ENCODE measurements around the gene SPTBN5. TPM values are rescaled to one million over a fixed set of nuclear protein-coding genes. Genes with fewer than 3 reads are reported as not detected.

The SPTBN5 gene
- total and polyA plus RNA-seq, 5 experiments from 2014 or later, result 0.02 to 0.96 (median 0.81) TPM; not detected in 2

DNA sequence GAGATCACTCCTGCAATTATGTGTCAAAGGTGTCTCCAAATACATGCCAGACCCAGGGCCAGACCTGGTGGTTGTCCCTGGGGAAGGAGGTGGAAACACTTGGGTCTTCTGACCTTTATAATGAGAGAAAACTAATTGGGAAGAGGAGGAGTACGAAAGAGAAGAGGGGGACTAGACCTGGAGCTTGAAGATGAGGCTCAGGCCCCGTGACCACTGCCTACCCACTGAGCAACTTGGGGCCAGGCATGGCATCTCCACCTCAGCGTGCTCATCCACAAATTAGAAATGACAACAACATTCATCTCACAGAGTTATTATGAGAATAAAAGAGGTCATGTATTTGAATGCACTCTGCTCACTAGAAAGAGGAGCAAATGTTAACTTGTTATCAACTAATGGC lies 19.4 kb upstream of the SPTBN5 start:
- no peak overlapping the region for H3K4me3 Mint-ChIP-seq
- no peaks in the 10 kb centered on the region for H3K27me3 Mint-ChIP-seq
- peak overlapping the region in 2 of 10 donors; percentile 57 to 83 for H3K27ac Mint-ChIP-seq
- peaks cover 0 to 41% (median 5%) of the 10 kb centered on the region in 3 donors for H3K36me3 Mint-ChIP-seq
- ATAC-seq, result no peak
- DNase-seq, result no peak
- no peaks in the 10 kb centered on the region for H3K9me3 Mint-ChIP-seq
- POLR2A ChIA-PET, result no interaction called here
- H3K4me1 Mint-ChIP-seq, result peaks cover 0 to 12% (median 6%) of the 10 kb centered on the region in 4 donors

DNA sequence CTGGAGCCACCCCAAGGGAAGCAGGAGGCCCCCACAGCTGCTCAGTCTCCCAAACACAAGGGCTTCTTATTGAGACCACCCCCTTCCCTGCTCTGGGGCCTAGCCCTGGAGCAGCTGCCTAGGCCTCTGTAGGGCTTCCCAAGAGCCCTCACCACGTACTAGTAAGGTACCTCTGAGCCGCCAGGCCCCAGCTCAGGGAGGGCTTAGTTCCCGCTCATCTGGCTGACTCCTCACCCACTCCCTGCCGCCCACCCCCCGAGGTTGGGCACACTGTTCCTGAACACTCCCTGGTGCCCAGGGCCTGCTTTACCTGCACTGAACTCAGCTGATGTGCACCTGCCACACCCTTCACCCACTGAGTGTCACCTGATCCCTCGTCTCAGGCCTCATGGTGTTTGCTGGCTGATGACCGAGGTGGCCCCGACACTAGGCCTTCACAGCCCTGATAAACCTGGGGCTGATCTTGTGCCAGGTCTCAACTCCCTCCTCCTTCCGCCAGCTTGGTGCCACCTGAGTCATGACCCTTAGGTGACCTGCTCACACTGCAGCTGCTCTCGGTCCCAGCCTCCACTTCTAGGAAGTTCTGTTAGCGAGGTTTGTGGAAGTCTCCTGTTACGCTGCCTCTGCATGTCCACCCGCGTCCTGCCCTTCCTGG lies 18.0 kb upstream of the SPTBN5 start:
- Mint-ChIP-seq H3K27me3 (no peaks in the 10 kb centered on the region), H3K36me3 (peaks cover 0 to 42% (median 14%) of the 10 kb centered on the region in 3 donors), H3K27ac (peak overlapping the region in 3 of 10 donors; percentile 72 to 86 (median 78)), H3K4me1 (peaks cover 0 to 12% (median 6%) of the 10 kb centered on the region in 4 donors), H3K9me3 (no peaks in the 10 kb centered on the region), H3K4me3 (no peak overlapping the region)
- DNase-seq, result no peak
- no peak for ATAC-seq
- POLR2A ChIA-PET, result no interaction called here

DNA sequence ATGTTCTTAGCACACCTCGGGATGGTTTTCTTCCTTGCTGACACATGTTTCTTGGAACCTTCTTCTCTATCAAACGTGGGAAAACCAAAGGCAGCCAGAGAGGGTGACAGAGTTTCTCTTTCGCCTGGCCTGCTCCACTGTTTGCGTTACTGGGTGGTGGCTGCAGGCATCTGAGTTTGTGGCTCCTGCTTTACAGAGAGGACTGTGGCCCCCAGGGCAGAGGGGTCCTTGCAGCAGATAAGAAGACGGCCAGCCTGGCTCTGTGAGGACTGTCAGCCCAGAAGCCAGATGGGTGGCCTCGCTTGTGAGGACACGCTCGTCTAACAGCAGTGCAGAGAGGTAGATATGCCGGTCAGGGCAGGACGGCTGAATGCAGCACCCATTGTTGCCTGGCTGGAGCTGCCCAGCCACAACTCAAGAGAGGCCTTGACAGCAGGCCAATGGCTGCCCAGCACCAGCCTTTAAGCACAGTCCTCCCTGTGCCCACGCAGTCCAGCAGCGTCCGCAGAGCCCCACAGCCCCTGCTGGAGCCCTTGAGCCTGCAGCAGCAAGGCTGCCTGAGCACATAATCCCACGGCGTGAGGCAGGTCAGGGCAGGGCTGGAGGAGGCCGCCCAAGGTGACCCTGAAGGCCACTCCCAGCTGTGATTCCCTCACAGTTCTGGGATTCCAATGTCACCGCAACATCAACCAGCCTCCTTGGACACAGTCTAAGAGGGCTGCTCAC lies 15.0 kb upstream of the SPTBN5 start:
- ATAC-seq, result no peak
- DNase-seq, result no peak
- H3K36me3 Mint-ChIP-seq, result peaks cover 0 to 35% (median 17%) of the 10 kb centered on the region in 3 donors

DNA sequence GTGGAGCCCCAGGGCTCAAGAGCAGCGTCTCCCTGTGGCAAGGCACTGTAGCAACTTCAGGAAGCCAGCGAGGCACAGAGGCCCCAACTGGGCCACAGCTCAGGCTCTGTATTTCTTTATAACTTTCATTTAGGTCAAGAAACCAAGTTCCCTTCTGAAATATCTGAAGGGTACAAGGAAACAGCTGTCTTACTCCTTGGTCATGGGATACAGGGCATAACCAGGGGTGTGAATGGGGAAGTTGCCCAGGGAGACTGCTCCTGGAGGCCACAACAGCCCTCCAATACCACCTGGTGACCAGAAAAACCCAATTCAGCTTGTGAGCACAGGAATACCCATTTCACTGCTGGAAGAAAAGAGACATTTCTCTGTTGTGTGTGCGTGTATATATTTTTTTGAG lies 13.3 kb upstream of the SPTBN5 start:
- POLR2A ChIA-PET, result no interaction called here
- DNase-seq, result no peak
- Mint-ChIP-seq H3K4me3 (no peak overlapping the region), H3K27me3 (no peaks in the 10 kb centered on the region), H3K4me1 (peaks cover 5 to 10% (median 7%) of the 10 kb centered on the region in 4 donors), H3K9me3 (peaks cover 0 to 1% (median 0%) of the 10 kb centered on the region in 9 donors), H3K27ac (peak overlapping the region in 2 of 10 donors; percentile 46 to 63), H3K36me3 (peaks cover 0 to 34% (median 17%) of the 10 kb centered on the region in 3 donors)
- no peak for ATAC-seq

More for the DNA sequence above, 15.0 kb upstream of the SPTBN5 start:
- Mint-ChIP-seq H3K4me1 (peaks cover 3 to 11% (median 7%) of the 10 kb centered on the region in 4 donors), H3K27ac (peak overlapping the region in 1 of 10 donors; percentile 33), H3K4me3 (no peak overlapping the region), H3K9me3 (peaks cover 0 to 1% (median 0%) of the 10 kb centered on the region in 9 donors), H3K27me3 (no peaks in the 10 kb centered on the region)
- POLR2A ChIA-PET, result no interaction called here

DNA sequence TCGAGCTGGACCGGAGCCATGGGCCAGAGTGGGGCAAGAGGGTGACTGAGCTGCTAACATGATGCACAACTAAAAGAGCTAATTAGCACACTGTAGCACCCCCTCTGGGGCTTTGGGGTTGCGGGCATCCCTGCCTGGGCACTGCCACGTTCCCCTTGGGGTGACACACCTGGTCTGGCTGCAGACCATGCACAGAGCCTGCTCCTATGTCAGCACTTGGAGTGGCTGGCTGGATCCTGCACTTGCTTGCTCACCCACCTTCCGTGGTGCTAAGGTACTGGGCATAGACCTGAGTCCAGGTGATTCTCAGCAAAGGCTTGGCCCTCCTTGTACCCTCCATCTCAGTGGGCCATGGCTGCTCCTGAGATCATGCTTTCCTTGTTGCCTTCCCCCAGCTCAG lies 12.8 kb upstream of the SPTBN5 start:
- no peak for DNase-seq
- H3K4me1 Mint-ChIP-seq, result peaks cover 6 to 10% (median 7%) of the 10 kb centered on the region in 4 donors

DNA sequence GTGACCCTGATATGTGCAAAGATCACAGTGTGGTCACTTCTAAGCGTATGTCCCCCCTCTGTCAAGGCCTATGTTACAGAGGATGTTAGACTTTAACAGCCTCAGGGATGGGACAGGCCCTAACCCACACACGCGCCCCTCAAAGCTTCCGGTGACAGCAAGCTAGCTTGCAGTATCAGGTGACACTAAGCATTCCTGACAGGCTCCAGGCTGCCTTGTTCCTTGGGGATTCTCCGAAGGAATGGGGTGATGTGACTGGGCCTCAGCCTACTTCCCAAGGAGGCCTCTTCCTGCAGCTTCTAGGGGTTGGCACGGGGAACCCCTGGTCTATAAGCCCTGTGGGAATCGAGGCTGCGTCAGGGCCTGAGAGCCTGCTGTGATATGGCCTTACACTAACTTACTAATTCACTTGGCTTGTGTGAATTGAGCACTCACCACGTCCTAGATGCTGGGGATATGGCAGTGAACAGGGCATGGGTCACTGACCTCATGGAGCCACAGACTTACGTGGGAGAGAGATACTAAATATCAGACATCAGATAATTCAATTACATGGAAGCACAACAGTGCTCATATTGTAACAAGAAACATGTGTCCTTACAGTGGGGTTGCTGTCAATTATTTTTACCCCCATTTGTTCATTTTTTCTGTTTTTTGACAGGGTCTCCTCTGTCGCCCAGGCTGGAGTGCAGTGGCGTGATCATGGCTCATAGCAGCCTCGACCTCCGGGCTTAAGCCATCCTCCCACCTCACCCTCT lies 11.4 kb upstream of the SPTBN5 start:
- POLR2A ChIA-PET, result interaction anchor here (0.6 to 2.9 kb wide), 8 partner anchors 10 to 132 kb away, joined by 3 to 13 read pairs (median 4); partner anchors contain the start of gene MAPKBP1
- no peaks in the 10 kb centered on the region for H3K27me3 Mint-ChIP-seq
- H3K27ac Mint-ChIP-seq, result peak overlapping the region in 7 of 10 donors; percentile 9 to 93 (median 44)
- peaks cover 6 to 10% (median 7%) of the 10 kb centered on the region in 4 donors for H3K4me1 Mint-ChIP-seq
- H3K9me3 Mint-ChIP-seq, result peaks cover 0 to 1% (median 0%) of the 10 kb centered on the region in 9 donors
- peaks cover 0 to 37% (median 17%) of the 10 kb centered on the region in 3 donors for H3K36me3 Mint-ChIP-seq
- DNase-seq (no peak), ATAC-seq (peak in 1 of 2 donors; percentile 12)
- H3K4me3 Mint-ChIP-seq, result no peak overlapping the region

More for the DNA sequence above, 12.8 kb upstream of the SPTBN5 start:
- peak overlapping the region in 4 of 10 donors; percentile 18 to 63 (median 38) for H3K27ac Mint-ChIP-seq
- no peak overlapping the region for H3K4me3 Mint-ChIP-seq
- POLR2A ChIA-PET, result no interaction called here
- H3K36me3 Mint-ChIP-seq, result peaks cover 0 to 31% (median 17%) of the 10 kb centered on the region in 3 donors
- no peak for ATAC-seq
- H3K27me3 Mint-ChIP-seq, result no peaks in the 10 kb centered on the region
- H3K9me3 Mint-ChIP-seq, result peaks cover 0 to 1% (median 0%) of the 10 kb centered on the region in 9 donors

DNA sequence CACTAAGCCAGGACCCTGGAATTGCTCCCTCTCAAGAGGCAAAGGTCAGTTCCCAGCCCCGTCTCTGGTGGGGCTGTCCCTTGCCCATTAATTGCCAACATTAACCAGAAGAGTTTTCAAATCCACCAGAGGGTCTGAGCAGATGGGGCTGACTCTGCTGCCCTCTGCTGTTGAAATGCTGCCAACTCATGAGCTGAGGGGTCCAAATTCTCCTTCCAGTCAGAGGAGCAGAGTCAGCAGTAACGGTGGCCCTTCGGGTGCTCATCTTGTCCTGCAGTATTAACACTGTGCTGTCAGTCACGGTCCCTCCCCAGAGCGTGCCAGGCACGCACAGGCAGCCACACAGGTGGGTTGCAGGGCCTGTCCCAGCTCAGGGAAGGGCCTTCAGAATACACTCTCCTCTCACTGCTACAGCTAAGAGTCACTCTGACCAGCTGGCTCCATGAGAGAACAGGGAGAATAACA lies 10.7 kb upstream of the SPTBN5 start:
- H3K4me3 Mint-ChIP-seq, result no peak overlapping the region
- peaks cover 6 to 10% (median 7%) of the 10 kb centered on the region in 4 donors for H3K4me1 Mint-ChIP-seq
- no peaks in the 10 kb centered on the region for H3K27me3 Mint-ChIP-seq
- POLR2A ChIA-PET, result interaction anchor here (0.6 to 2.9 kb wide), 8 partner anchors 10 to 131 kb away, joined by 3 to 13 read pairs (median 4); partner anchors contain the start of gene MAPKBP1
- peaks cover 0 to 34% (median 17%) of the 10 kb centered on the region in 3 donors for H3K36me3 Mint-ChIP-seq
- ATAC-seq (peak; percentile 88 to 93), DNase-seq (peak; percentile 43 to 83 (median 68))
- peaks cover 0 to 1% (median 0%) of the 10 kb centered on the region in 9 donors for H3K9me3 Mint-ChIP-seq
- H3K27ac Mint-ChIP-seq, result peak overlapping the region in 8 of 10 donors; percentile 24 to 93 (median 72)

DNA sequence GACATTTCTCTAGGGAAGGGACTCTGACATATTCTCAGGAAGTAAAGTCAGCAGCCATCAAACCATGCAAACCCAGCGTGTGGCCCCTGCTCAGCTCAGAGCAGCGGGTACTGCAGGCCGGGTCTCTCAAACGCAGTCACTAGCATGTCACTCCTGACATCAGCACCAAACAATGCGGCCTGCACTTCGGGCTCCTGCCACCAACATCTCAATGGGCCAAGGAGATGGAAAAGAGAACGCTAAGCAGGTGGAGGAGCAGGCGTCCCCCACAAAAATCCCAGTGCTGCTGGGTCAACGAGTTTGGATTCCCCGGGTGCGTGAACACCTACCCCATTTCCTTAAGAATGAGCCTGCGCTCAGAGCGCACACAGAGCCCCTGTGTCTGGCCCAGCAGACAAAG lies 9.9 kb upstream of the SPTBN5 start:
- Mint-ChIP-seq H3K9me3 (peaks cover 0 to 1% (median 0%) of the 10 kb centered on the region in 9 donors), H3K36me3 (peaks cover 0 to 31% (median 18%) of the 10 kb centered on the region in 3 donors), H3K27ac (peak overlapping the region in 2 of 10 donors; percentile 13 to 36), H3K4me3 (no peak overlapping the region), H3K27me3 (no peaks in the 10 kb centered on the region), H3K4me1 (peaks cover 6 to 12% (median 7%) of the 10 kb centered on the region in 4 donors)
- ATAC-seq (no peak), DNase-seq (no peak)
- POLR2A ChIA-PET, result interaction anchor here (1.8 to 2.9 kb wide), 3 partner anchors 9 to 130 kb away, joined by 8 to 13 read pairs (median 11); partner anchors contain the start of gene MAPKBP1

DNA sequence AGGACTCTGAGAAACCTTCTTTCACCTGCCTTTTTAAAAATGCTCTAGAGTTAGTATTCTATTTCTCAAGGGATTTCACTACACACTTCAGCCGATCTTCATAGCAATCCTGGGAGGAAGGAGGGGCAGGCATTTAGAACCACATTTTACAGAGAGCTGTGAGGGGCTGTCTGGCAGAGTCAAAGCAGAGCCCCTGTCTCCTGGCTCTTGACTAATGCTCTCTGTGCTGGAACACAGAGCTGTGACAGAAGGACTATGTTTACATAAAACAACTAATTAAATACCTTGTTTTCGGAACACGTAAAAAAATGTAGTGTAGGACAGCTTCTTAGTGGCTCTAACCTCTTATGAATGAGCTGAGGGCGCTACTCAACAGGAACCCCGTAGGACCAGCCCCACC lies 7.6 kb upstream of the SPTBN5 start:
- ATAC-seq (no peak), DNase-seq (no peak)
- peaks cover 8 to 23% (median 13%) of the 10 kb centered on the region in 4 donors for H3K4me1 Mint-ChIP-seq
- no peaks in the 10 kb centered on the region for H3K27me3 Mint-ChIP-seq
- H3K27ac Mint-ChIP-seq, result peak overlapping the region in 9 of 10 donors; percentile 17 to 80 (median 52)
- H3K36me3 Mint-ChIP-seq, result peaks cover 0 to 24% (median 7%) of the 10 kb centered on the region in 3 donors
- POLR2A ChIA-PET, result interaction anchor here (1.0 kb wide), 1 partner anchor 12 kb away, joined by 3 read pairs; no protein-coding TSS in a partner anchor
- peaks cover 0 to 1% (median 0%) of the 10 kb centered on the region in 9 donors for H3K9me3 Mint-ChIP-seq
- H3K4me3 Mint-ChIP-seq, result no peak overlapping the region

DNA sequence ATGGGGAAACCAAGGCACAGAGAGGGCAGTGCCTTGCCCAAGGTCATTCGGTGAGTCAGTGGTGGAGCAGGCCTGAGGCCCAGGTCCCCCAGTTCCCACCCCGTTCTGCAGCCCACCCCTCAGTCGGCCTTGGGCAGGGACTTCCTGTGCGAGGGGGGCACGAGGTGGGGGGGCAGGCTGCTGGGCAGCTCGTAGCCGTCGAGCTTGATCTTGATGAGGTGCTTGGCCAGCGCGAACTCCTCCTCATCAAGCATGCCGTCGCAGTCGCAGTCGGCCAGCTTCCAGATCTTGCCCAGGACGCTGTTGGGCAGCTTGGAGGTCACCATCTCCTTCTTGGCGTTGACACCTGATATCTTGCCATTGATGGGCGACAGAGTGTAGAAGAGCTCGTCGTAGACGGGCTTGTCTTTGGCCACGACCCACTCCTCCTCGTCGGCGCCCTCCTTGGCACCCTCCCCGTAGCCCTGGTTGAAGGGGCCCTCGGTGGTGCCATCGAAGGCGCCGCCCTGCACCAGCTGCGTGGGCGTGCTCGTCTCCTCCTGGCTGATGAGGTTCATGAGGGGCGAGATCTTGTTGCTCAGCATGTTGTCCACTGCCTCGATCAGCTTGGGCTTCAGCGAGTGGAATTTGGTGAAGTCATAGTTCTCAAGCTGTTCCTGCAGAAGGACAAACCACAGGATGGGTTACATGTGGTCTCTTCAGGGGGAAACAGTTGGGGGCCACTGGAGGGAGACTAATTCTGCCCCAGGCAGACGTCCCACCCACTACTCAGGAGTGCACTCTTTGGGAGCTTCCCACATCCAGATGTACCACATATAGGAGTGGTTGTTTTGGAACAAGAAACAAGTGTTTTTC lies 6.9 kb upstream of the SPTBN5 start:
- DNase-seq (no peak), ATAC-seq (no peak)
- H3K27me3 Mint-ChIP-seq, result no peaks in the 10 kb centered on the region
- H3K27ac Mint-ChIP-seq, result peak overlapping the region in 5 of 10 donors; percentile 17 to 80 (median 68)
- H3K4me3 Mint-ChIP-seq, result no peak overlapping the region
- H3K36me3 Mint-ChIP-seq, result peaks cover 0 to 21% (median 2%) of the 10 kb centered on the region in 3 donors
- H3K4me1 Mint-ChIP-seq, result peaks cover 10 to 24% (median 16%) of the 10 kb centered on the region in 4 donors
- POLR2A ChIA-PET, result interaction anchor here (1.0 kb wide), 1 partner anchor 11 kb away, joined by 3 read pairs; no protein-coding TSS in a partner anchor
- no peaks in the 10 kb centered on the region for H3K9me3 Mint-ChIP-seq

DNA sequence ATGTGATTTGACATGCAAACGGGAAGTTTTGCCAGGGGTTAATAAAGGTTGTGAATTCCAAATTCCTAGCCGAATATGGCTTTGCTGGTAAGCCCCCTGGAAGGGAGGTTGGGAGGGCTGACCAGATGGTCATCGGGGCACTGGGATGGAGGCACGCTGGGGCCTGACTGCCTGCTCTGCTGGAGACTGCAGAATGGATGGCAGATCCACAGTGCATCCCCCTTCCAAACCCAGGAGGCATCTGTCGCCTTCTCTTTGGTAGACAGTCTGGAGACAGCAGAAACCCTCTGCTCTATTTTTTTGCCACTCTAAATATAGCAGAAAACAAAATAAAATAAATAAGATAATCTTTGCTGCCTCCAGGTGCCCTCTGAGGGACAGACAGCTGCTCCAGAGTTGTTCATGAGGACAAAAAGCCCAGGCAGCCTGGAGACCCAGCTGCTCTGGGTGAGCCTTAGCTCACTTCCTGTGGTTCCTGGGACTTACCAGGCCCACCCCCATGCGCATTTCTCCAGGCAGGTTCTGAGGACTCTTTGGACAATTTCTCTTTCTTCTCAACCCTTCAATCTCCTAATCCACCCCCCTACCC lies 6.1 kb upstream of the SPTBN5 start:
- Mint-ChIP-seq H3K4me1 (peaks cover 16 to 32% (median 22%) of the 10 kb centered on the region in 4 donors), H3K4me3 (no peak overlapping the region), H3K27ac (peak overlapping the region in 6 of 10 donors; percentile 8 to 78 (median 51)), H3K9me3 (no peaks in the 10 kb centered on the region), H3K27me3 (no peaks in the 10 kb centered on the region), H3K36me3 (peaks cover 0 to 21% (median 2%) of the 10 kb centered on the region in 3 donors)
- no peak for ATAC-seq
- POLR2A ChIA-PET, result no interaction called here
- no peak for DNase-seq

Measured in naive thymus-derived CD8-positive, alpha-beta T cell (primary cell).